GM19238 (cell line): ENCODE results near the gene EIF4G2.

Source experiments
- DNase-seq: peaks from one replicate; pipeline ENCODE4 v3.0.0; 2011; ENCODE audit warnings: low spot score; ENCODE audit not compliant: insufficient read length

EIF4G2 gene

GRCh38 chr11:10777806-10778205 lies 30.9 kb downstream of the EIF4G2 start:
- no peak for DNase-seq

- no peak for DNase-seq
These were observed 31.3 kb downstream of the EIF4G2 start for GRCh38 chr11:10777393-10777793.

GRCh38 chr11:10774811-10775210 lies 33.9 kb downstream of the EIF4G2 start:
- DNase-seq: no peak

- DNase-seq: no peak
These were observed 37.3 kb downstream of the EIF4G2 start for GRCh38 chr11:10771457-10771856.

- no peak for DNase-seq
These were observed 38.0 kb downstream of the EIF4G2 start for GRCh38 chr11:10770626-10771254.

- DNase-seq: no peak
These were observed 44.3 kb downstream of the EIF4G2 start for GRCh38 chr11:10764412-10764811.

GRCh38 chr11:10763766-10764165 lies 45.0 kb downstream of the EIF4G2 start:
- DNase-seq: no peak

- DNase-seq: no peak
These were observed 45.8 kb downstream of the EIF4G2 start for GRCh38 chr11:10762913-10763421.

- no peak for DNase-seq
These were observed 46.5 kb downstream of the EIF4G2 start for GRCh38 chr11:10762185-10762584.

- DNase-seq: no peak
These were observed 47.5 kb downstream of the EIF4G2 start for GRCh38 chr11:10761085-10761698.

GRCh38 chr11:10758957-10759356 lies 49.8 kb downstream of the EIF4G2 start:
- DNase-seq: no peak

GRCh38 chr11:10752486-10752885 lies 56.2 kb downstream of the EIF4G2 start:
- DNase-seq: no peak

GRCh38 chr11:10752061-10752460 lies 56.7 kb downstream of the EIF4G2 start:
- no peak for DNase-seq

- no peak for DNase-seq
These were observed 57.2 kb downstream of the EIF4G2 start for GRCh38 chr11:10751581-10751940.

GRCh38 chr11:10750838-10751580 lies 57.7 kb downstream of the EIF4G2 start, which contains the start of gene CTR9:
CTR9 (plus strand) TSS chr11:10751246; CDS start chr11:10751413, 167 bp downstream.
- DNase-seq: peak; percentile 71

- no peak for DNase-seq
These were observed 59.2 kb downstream of the EIF4G2 start for GRCh38 chr11:10749476-10749875.

GRCh38 chr11:10747733-10748132 lies 61.0 kb downstream of the EIF4G2 start:
- DNase-seq: no peak
